IMR-90 (cell line): Measurements from ENCODE around the gene RAB33B. TPM values are rescaled to one million over a fixed set of nuclear protein-coding genes. Genes with fewer than 3 reads are reported as not detected.

Source experiments
- ATAC-seq: fragments of 200-7000 bp; cut with Tn5 transposase; 2 replicates; pipeline ENCODE4 v1.9.1; 2020; ENCODE audit warnings: low read depth, mild to moderate bottlenecking, moderate library complexity
- BruUV-seq: library from RNA; stranded (reverse); fragments of 400-500 nt; replicated peaks from 2 replicates; lab custom pipeline; 2021; lab: Mats Ljungman, UMichigan
- CTCF ChIA-PET: fragments of 300-600 bp; formaldehyde crosslinking; extraction: SDS; loops from one replicate; lab custom pipeline; 2021; ENCODE audit warnings: antibody characterized with exemption; lab: Yijun Ruan, JAX
- POLR2A ChIA-PET: fragments of 300-600 bp; sonication (Branson Sonifier 250); formaldehyde crosslinking; loops from one replicate; lab custom pipeline; 2022; ENCODE audit warnings: antibody characterized with exemption; ENCODE audit not compliant: unreplicated experiment; lab: Charles Lee
- DNase-seq: peaks from one replicate; pipeline ENCODE4 v3.0.0; 2013
- H2AFZ ChIP-seq: replicated peaks from 2 replicates; pipeline ENCODE3; 2013; ENCODE audit warnings: low read length, mild to moderate bottlenecking; ENCODE audit not compliant: poor library complexity
- H2AK5ac ChIP-seq: 2 replicates; pipeline ENCODE4 v1.6.1; 2013; ENCODE audit warnings: low read depth, low read length, inconsistent platforms
- H2AK9ac ChIP-seq: replicated peaks from 2 replicates; pipeline ENCODE3; 2013; ENCODE audit warnings: mild to moderate bottlenecking, low read depth, low read length, moderate library complexity; ENCODE audit not compliant: poor library complexity
- H2BK120ac ChIP-seq: 2 replicates; pipeline ENCODE4 v1.6.1; 2013; ENCODE audit warnings: low read depth, low read length, inconsistent platforms
- H2BK15ac ChIP-seq: 3 replicates; pipeline ENCODE4 v1.6.1; 2013; ENCODE audit warnings: low read depth, low read length, inconsistent platforms
- H2BK20ac ChIP-seq: 2 replicates; pipeline ENCODE4 v1.6.1; 2013; ENCODE audit warnings: low read depth, mild to moderate bottlenecking, inconsistent platforms, low read length, moderate library complexity
- H2BK5ac ChIP-seq: 2 replicates; pipeline ENCODE4 v1.6.1; 2013; ENCODE audit warnings: mild to moderate bottlenecking, low read depth, low read length, inconsistent platforms; ENCODE audit not compliant: poor library complexity, severe bottlenecking
- H3K14ac ChIP-seq: replicated peaks from 2 replicates; pipeline ENCODE4 v1.6.1; 2013; ENCODE audit warnings: low read depth, low read length, inconsistent platforms
- H3K18ac ChIP-seq: 2 replicates; pipeline ENCODE4 v1.6.1; 2013; ENCODE audit warnings: low read depth, low read length, control low read depth
- H3K23ac ChIP-seq: 2 replicates; pipeline ENCODE4 v1.6.1; 2013; ENCODE audit warnings: low read depth, low read length, inconsistent platforms
- H3K27ac ChIP-seq: 2 replicates; pipeline ENCODE4 v1.5.1; 2013; ENCODE audit warnings: mild to moderate bottlenecking, control low read depth, low read length; ENCODE audit not compliant: insufficient read depth
- H3K27me3 ChIP-seq: 2 replicates; pipeline ENCODE4 v1.6.1; 2013; ENCODE audit warnings: low read length; ENCODE audit not compliant: control insufficient read depth, insufficient read depth
- H3K36me3 ChIP-seq: 2 replicates; pipeline ENCODE4 v1.6.1; 2013; ENCODE audit warnings: low read length, mixed read lengths; ENCODE audit not compliant: control insufficient read depth, insufficient read depth
- H3K4ac ChIP-seq: 2 replicates; pipeline ENCODE4 v1.6.1; 2013; ENCODE audit warnings: low read depth, low read length, inconsistent platforms
- H3K4me1 ChIP-seq: 2 replicates; pipeline ENCODE4 v1.6.1; 2013; ENCODE audit warnings: low read length, mixed read lengths; ENCODE audit not compliant: control insufficient read depth, insufficient read depth
- H3K4me2 ChIP-seq: 2 replicates; pipeline ENCODE4 v1.6.1; 2013; ENCODE audit warnings: low read depth, mild to moderate bottlenecking, control low read depth, low read length, moderate library complexity
- H3K4me3 ChIP-seq: 2 replicates; pipeline ENCODE4 v1.5.1; 2013; ENCODE audit warnings: low read depth, mild to moderate bottlenecking, control low read depth, low read length, moderate library complexity; ENCODE audit not compliant: insufficient read depth
- H3K56ac ChIP-seq: 2 replicates; pipeline ENCODE4 v1.6.1; 2013; ENCODE audit warnings: low read length, inconsistent platforms; ENCODE audit not compliant: insufficient read depth; ENCODE audit errors: extremely low read depth
- H3K79me1 ChIP-seq, 2 experiments: 2 replicates each; pipeline ENCODE4 v1.6.1; 2013; ENCODE audit warnings: low read length in 2 of 2, inconsistent platforms in 1 of 2, low read depth in 1 of 2
- H3K9ac ChIP-seq: 2 replicates; pipeline ENCODE4 v1.6.1; 2013; ENCODE audit warnings: low read depth, low read length, control low read depth
- H3K9me1 ChIP-seq: 2 replicates; pipeline ENCODE4 v1.6.1; 2013; ENCODE audit warnings: low read length, inconsistent platforms; ENCODE audit not compliant: insufficient read depth
- H3K9me3 ChIP-seq: 2 replicates; pipeline ENCODE4 v1.6.1; 2013; ENCODE audit warnings: low read length; ENCODE audit not compliant: control insufficient read depth, insufficient read depth
- H4K20me1 ChIP-seq: 2 replicates; pipeline ENCODE4 v1.6.1; 2013; ENCODE audit warnings: low read length, inconsistent platforms; ENCODE audit not compliant: insufficient read depth
- H4K5ac ChIP-seq: 2 replicates; pipeline ENCODE4 v1.6.1; 2013; ENCODE audit warnings: mild to moderate bottlenecking, low read depth, low read length, control low read depth
- H4K8ac ChIP-seq, 2 experiments: 2 replicates each; pipeline ENCODE4 v1.6.1; 2013; ENCODE audit warnings: low read depth in 2 of 2, low read length in 2 of 2, control low read depth in 1 of 2, inconsistent platforms in 1 of 2
- H4K91ac ChIP-seq: 2 replicates; pipeline ENCODE4 v1.6.1; 2013; ENCODE audit warnings: low read depth, low read length, inconsistent platforms; ENCODE audit not compliant: insufficient read depth
- BHLHE40 ChIP-seq: fragments of 150-350 bp; IDR thresholded peaks from 2 replicates; pipeline ENCODE4 v1.6.1; 2016; ENCODE audit warnings: mild to moderate bottlenecking, low read depth, low read length
- CEBPB ChIP-seq: IDR thresholded peaks from 2 replicates; pipeline ENCODE4 v1.6.1; 2012; ENCODE audit warnings: low read depth, low read length, improper control_type of control experiment
- CTCF ChIP-seq: conservative IDR thresholded peaks from 2 replicates; pipeline ENCODE4 v1.5.1; 2012; ENCODE audit warnings: mild to moderate bottlenecking, low read depth, low read length, improper control_type of control experiment
- FOS ChIP-seq: fragments of 150-350 bp; IDR thresholded peaks from 2 replicates; pipeline ENCODE4 v1.6.1; 2016; ENCODE audit warnings: low read depth, low read length
- MAFK ChIP-seq: IDR thresholded peaks from 2 replicates; pipeline ENCODE4 v1.6.1; 2012; ENCODE audit warnings: low read depth, low read length, improper control_type of control experiment
- MAZ ChIP-seq: IDR thresholded peaks from 2 replicates; pipeline ENCODE4 v1.6.1; 2012; ENCODE audit warnings: low read depth, mild to moderate bottlenecking, low read length, improper control_type of control experiment, moderate library complexity, borderline replicate concordance
- MXI1 ChIP-seq: IDR thresholded peaks from 2 replicates; pipeline ENCODE4 v1.6.1; 2012; ENCODE audit warnings: low read depth, mild to moderate bottlenecking, low read length, moderate library complexity, borderline replicate concordance
- NFE2L2 ChIP-seq: fragments of 150-350 bp; IDR thresholded peaks from 2 replicates; pipeline ENCODE4 v1.6.1; 2016; ENCODE audit warnings: low read depth, mild to moderate bottlenecking, low read length
- POLR2A ChIP-seq: IDR thresholded peaks from 2 replicates; pipeline ENCODE4 v1.6.1; 2012; ENCODE audit warnings: mild to moderate bottlenecking, low read depth, low read length
- RCOR1 ChIP-seq: IDR thresholded peaks from 2 replicates; pipeline ENCODE4 v1.6.1; 2012; ENCODE audit warnings: mild to moderate bottlenecking, low read length, improper control_type of control experiment; ENCODE audit not compliant: insufficient replicate concordance
- RFX5 ChIP-seq: IDR thresholded peaks from 2 replicates; pipeline ENCODE4 v1.8.0; 2012; ENCODE audit warnings: low read depth, mild to moderate bottlenecking, low read length, moderate library complexity
- SMC3 ChIP-seq: fragments of 150-350 bp; IDR thresholded peaks from 2 replicates; pipeline ENCODE4 v1.6.1; 2016; ENCODE audit warnings: low read depth, mild to moderate bottlenecking, antibody characterized with exemption, low read length, moderate library complexity
- WGBS, 2 experiments: methylation state at CpG; one replicate each; pipeline versions ENCODE4 v1.1.5 to v1.1.7; 2013; ENCODE audit warnings: missing lambda C conversion rate in 2 of 2; ENCODE audit not compliant: insufficient read length in 1 of 2; ENCODE audit errors: extremely low coverage in 2 of 2; 5-methylcytosine and 5-hydroxymethylcytosine counted together
- dilution Hi-C: fragments of 300-500 bp; cut with HindIII; formaldehyde crosslinking; loops from one replicate; pipeline ENCODE4 v1.14.3; 2018; ENCODE audit warnings: low sequenced_read_pairs; ENCODE audit not compliant: unreplicated experiment
- in situ Hi-C: fragments of 300-500 bp; cut with MboI; formaldehyde crosslinking; loops from 3 replicates; pipeline ENCODE4 v1.14.3; 2019; ENCODE audit warnings: low sequenced_read_pairs, inconsistent platforms, mixed read lengths
- intact Hi-C: fragments of 100-400 bp; cut with micrococcal nuclease; formaldehyde crosslinking; loops from 2 replicates; pipeline ENCODE4 v1.10.0; 2022
- polyA plus RNA-seq, 3 experiments: library from polyadenylated mRNA; depleted of rRNA; stranded (reverse); fragments of >200 nt; gene quantifications; 2 replicates each; pipeline ENCODE4 v1.2.3, GENCODE V29; 2012; ENCODE audit warnings: low replicate concordance in 1 of 3
- total RNA-seq: library from RNA; depleted of rRNA; stranded (reverse); fragments of >200 nt; gene quantifications from 2 replicates; pipeline ENCODE4 v1.2.3, GENCODE V29; 2012

The RAB33B gene
- total and polyA plus RNA-seq, 2 of the 4 experiments (the other 2 are of a cell fraction) = 3.7 to 7.3 TPM

DNA sequence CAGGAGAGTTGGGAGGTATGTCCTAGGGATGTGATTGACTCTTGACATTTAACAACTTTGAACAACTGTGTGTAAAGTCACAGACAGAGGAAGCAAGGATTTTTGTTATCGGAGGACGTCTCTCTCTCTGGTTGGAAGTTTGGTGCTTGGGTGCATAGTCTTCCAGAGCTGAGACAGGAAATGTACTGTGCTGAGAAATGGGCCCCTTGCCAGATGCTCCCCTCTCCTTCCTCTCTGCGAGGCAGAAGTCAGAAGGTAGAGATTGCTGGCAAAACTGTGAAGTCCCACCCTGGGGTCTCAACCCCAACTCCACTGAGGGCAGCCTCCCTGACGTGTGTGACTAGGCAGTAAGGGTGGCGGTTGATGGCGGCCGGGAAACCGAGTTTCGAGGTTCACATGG is 52.9 kb downstream of the RAB33B start:
- no peak overlapping the region for H2BK120ac ChIP-seq
- ATAC-seq (no peak), DNase-seq (no peak)
- no peaks in the 10 kb centered on the region for H3K27me3 ChIP-seq
- no peak overlapping the region for H3K18ac ChIP-seq
- TF ChIP-seq CEBPB (no peak), FOS (no peak), RCOR1 (no peak), BHLHE40 (no peak), MAZ (no peak), CTCF (no peak), NFE2L2 (no peak), POLR2A (no peak), MAFK (no peak), MXI1 (no peak), SMC3 (no peak), RFX5 (no peak)
- H3K56ac ChIP-seq = no peak overlapping the region
- no peak overlapping the region for H2AK9ac ChIP-seq
- H3K23ac ChIP-seq = no peak overlapping the region
- H3K4ac ChIP-seq = no peak overlapping the region
- in situ Hi-C loops = no loop called here
- no peaks in the 10 kb centered on the region for H4K20me1 ChIP-seq
- H2AFZ ChIP-seq = no peak overlapping the region
- no peaks in the 10 kb centered on the region for H3K79me1 ChIP-seq
- H3K4me3 ChIP-seq = no peak overlapping the region
- H4K91ac ChIP-seq = no peak overlapping the region
- no peak overlapping the region for H3K4me2 ChIP-seq
- no peak overlapping the region for H2BK5ac ChIP-seq
- H2BK20ac ChIP-seq = no peak overlapping the region
- intact Hi-C loops = no loop called here
- CTCF ChIA-PET = interaction anchor here (0.6 kb wide), 1 partner anchor 75 kb away, joined by 3 read pairs; no protein-coding TSS in a partner anchor
- WGBS, 2 experiments = no CpG with 5 or more reads among the region's 9 CpGs
- H4K5ac ChIP-seq = no peak overlapping the region
- no peak overlapping the region for H2AK5ac ChIP-seq
- POLR2A ChIA-PET = no interaction called here
- H2BK15ac ChIP-seq = no peak overlapping the region
- H3K14ac ChIP-seq = no peak overlapping the region
- dilution Hi-C loops = no loop called here
- BruUV-seq = no TSS peak
- H3K9ac ChIP-seq = no peak overlapping the region
- H3K9me1 ChIP-seq = peaks cover 5% of the 10 kb centered on the region; the same call in 1 of the 2 replicates
- no peak overlapping the region for H4K8ac ChIP-seq
- peaks cover 2% of the 10 kb centered on the region; the same call in 1 of the 2 replicates for H3K9me3 ChIP-seq
- no peak overlapping the region for H3K27ac ChIP-seq
- peaks cover 25% of the 10 kb centered on the region for H3K36me3 ChIP-seq
- H3K4me1 ChIP-seq = peaks cover 1% of the 10 kb centered on the region; the same call in 1 of the 2 replicates
